ENCODE results near the gene CSRP3.

DNA sequence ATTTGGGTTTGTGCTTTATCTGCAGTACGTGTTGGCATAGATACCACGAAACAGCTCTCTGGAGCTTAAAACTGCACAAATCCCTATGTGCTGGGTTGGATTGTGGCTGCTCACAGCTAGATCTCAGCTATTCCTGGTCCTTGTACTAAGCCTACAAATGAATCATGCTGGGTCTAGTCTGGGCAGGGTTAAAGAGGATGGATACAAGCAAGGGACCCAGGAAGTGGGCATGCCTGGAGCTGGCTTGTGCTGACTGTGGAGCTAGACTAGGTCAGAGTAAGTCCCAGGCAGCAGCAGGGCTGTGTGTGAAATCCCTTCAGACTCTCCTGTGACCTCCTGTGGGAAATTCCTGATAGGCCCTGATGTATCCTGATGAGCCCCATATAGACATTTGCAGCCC lies 42.8 kb upstream of the CSRP3 start:
- TF ChIP-seq POLR2A (IDR thresholded peaks at IDR 0.05) (no peak), POLR2AphosphoS5 (IDR thresholded peaks at IDR 0.05) (no peak)
- TF ChIP-seq, protein P1, sequence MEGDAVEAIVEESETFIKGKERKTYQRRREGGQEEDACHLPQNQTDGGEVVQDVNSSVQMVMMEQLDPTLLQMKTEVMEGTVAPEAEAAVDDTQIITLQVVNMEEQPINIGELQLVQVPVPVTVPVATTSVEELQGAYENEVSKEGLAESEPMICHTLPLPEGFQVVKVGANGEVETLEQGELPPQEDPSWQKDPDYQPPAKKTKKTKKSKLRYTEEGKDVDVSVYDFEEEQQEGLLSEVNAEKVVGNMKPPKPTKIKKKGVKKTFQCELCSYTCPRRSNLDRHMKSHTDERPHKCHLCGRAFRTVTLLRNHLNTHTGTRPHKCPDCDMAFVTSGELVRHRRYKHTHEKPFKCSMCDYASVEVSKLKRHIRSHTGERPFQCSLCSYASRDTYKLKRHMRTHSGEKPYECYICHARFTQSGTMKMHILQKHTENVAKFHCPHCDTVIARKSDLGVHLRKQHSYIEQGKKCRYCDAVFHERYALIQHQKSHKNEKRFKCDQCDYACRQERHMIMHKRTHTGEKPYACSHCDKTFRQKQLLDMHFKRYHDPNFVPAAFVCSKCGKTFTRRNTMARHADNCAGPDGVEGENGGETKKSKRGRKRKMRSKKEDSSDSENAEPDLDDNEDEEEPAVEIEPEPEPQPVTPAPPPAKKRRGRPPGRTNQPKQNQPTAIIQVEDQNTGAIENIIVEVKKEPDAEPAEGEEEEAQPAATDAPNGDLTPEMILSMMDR (IDR thresholded peaks at IDR 0.05), result no peak
